ENCODE measurements around the gene NPPB. TPM values are rescaled to one million over a fixed set of nuclear protein-coding genes. Genes with fewer than 3 reads are reported as not detected.

NPPB gene
- total and polyA plus RNA-seq, 9 of the 15 experiments (the other 6 are each of a cell fraction or from before 2014, with no cell fraction given), result not detected

DNA sequence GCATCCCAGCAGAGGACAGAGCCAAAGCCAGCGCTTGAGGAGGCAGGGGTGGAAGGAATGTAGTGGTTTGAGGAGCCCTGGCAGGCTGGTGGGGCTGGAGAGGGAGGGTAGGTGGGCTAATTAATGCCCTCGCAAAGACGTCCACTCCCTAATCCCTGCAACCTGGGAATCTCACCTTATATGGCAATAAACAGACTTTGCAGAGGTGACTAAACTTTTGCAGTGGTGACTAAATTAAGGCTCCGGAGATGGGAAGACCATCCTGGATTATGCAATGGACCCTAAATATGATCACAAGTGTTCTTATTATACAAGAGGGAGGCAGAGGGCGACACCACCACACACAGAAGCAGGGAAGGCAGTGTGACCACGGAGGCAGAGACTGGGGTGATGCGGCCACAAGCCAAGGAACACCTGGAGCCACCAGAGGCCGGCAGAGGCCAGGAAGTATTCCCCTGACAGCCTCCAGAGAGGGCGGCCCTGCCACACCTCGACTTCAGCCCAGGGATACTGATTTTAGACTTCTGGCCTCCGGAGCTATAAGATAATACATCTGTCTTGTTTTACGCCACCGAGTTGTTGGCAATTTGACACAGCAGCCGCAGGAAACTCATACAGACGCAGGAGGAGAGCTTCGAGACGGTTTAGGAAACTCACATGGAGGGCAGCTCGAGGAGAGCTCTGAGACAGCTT is 23.1 kb upstream of the NPPB start (continued):
- TF ChIP-seq, protein P1, sequence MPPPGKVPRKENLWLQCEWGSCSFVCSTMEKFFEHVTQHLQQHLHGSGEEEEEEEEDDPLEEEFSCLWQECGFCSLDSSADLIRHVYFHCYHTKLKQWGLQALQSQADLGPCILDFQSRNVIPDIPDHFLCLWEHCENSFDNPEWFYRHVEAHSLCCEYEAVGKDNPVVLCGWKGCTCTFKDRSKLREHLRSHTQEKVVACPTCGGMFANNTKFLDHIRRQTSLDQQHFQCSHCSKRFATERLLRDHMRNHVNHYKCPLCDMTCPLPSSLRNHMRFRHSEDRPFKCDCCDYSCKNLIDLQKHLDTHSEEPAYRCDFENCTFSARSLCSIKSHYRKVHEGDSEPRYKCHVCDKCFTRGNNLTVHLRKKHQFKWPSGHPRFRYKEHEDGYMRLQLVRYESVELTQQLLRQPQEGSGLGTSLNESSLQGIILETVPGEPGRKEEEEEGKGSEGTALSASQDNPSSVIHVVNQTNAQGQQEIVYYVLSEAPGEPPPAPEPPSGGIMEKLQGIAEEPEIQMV (tag; conservative IDR thresholded peaks at IDR 0.05; ENCODE audit: low read depth), result no peak
- TF ChIP-seq, protein P2, sequence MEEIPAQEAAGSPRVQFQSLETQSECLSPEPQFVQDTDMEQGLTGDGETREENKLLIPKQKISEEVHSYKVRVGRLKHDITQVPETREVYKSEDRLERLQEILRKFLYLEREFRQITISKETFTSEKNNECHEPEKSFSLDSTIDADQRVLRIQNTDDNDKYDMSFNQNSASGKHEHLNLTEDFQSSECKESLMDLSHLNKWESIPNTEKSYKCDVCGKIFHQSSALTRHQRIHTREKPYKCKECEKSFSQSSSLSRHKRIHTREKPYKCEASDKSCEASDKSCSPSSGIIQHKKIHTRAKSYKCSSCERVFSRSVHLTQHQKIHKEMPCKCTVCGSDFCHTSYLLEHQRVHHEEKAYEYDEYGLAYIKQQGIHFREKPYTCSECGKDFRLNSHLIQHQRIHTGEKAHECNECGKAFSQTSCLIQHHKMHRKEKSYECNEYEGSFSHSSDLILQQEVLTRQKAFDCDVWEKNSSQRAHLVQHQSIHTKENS (CRISPR knock-in tag; IDR thresholded peaks at IDR 0.05), result no peak
- TF ChIP-seq ZNF408 (CRISPR knock-in tag; IDR thresholded peaks at IDR 0.05; ENCODE audit: low read depth) (no peak), NFIX (CRISPR knock-in tag; IDR thresholded peaks at IDR 0.05; ENCODE audit: low read depth) (no peak), KLF10 (CRISPR knock-in tag; IDR thresholded peaks at IDR 0.05) (no peak), RBM14 (IDR thresholded peaks at IDR 0.05; ENCODE audit: borderline replicate concordance, insufficient read depth, low read depth, low read length) (no peak), TBP (optimal IDR thresholded peaks at IDR 0.05; ENCODE audit: low read depth, low read length) (peak; percentile 1), ZNF197 (CRISPR knock-in tag; IDR thresholded peaks at IDR 0.05; ENCODE audit: low read depth) (no peak), SP2 (IDR thresholded peaks at IDR 0.05; ENCODE audit: extremely low read depth, low read depth, low read length, poor library complexity, severe bottlenecking) (no peak), CC2D1A (IDR thresholded peaks at IDR 0.05) (peak; percentile 21; the same call in 1 of the 2 replicates), CREB1 (IDR thresholded peaks at IDR 0.05) (no peak), CREB1 (CRISPR knock-in tag; IDR thresholded peaks at IDR 0.05) (no peak), ZNF165 (CRISPR knock-in tag; IDR thresholded peaks at IDR 0.05; ENCODE audit: borderline replicate concordance) (no peak), RBFOX2 (IDR thresholded peaks at IDR 0.05; ENCODE audit: low read depth, low read length) (no peak), TRIM28 (IDR thresholded peaks at IDR 0.05) (peak; percentile 93), MCM5 (IDR thresholded peaks at IDR 0.05; ENCODE audit: low read depth) (no peak)
- TF ChIP-seq, protein P3, sequence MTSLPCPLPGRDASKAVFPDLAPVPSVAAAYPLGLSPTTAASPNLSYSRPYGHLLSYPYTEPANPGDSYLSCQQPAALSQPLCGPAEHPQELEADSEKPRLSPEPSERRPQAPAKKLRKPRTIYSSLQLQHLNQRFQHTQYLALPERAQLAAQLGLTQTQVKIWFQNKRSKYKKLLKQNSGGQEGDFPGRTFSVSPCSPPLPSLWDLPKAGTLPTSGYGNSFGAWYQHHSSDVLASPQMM (CRISPR knock-in tag; IDR thresholded peaks at IDR 0.05), result no peak
- TF ChIP-seq, protein P4, sequence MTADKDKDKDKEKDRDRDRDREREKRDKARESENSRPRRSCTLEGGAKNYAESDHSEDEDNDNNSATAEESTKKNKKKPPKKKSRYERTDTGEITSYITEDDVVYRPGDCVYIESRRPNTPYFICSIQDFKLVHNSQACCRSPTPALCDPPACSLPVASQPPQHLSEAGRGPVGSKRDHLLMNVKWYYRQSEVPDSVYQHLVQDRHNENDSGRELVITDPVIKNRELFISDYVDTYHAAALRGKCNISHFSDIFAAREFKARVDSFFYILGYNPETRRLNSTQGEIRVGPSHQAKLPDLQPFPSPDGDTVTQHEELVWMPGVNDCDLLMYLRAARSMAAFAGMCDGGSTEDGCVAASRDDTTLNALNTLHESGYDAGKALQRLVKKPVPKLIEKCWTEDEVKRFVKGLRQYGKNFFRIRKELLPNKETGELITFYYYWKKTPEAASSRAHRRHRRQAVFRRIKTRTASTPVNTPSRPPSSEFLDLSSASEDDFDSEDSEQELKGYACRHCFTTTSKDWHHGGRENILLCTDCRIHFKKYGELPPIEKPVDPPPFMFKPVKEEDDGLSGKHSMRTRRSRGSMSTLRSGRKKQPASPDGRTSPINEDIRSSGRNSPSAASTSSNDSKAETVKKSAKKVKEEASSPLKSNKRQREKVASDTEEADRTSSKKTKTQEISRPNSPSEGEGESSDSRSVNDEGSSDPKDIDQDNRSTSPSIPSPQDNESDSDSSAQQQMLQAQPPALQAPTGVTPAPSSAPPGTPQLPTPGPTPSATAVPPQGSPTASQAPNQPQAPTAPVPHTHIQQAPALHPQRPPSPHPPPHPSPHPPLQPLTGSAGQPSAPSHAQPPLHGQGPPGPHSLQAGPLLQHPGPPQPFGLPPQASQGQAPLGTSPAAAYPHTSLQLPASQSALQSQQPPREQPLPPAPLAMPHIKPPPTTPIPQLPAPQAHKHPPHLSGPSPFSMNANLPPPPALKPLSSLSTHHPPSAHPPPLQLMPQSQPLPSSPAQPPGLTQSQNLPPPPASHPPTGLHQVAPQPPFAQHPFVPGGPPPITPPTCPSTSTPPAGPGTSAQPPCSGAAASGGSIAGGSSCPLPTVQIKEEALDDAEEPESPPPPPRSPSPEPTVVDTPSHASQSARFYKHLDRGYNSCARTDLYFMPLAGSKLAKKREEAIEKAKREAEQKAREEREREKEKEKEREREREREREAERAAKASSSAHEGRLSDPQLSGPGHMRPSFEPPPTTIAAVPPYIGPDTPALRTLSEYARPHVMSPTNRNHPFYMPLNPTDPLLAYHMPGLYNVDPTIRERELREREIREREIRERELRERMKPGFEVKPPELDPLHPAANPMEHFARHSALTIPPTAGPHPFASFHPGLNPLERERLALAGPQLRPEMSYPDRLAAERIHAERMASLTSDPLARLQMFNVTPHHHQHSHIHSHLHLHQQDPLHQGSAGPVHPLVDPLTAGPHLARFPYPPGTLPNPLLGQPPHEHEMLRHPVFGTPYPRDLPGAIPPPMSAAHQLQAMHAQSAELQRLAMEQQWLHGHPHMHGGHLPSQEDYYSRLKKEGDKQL (CRISPR knock-in tag; IDR thresholded peaks at IDR 0.05; ENCODE audit: borderline replicate concordance), result no peak

All from K562 (cell line).